ENCODE data around the gene EXOC6B.

GRCh38 chr2:72165792-72166191 is 660.0 kb downstream of the EXOC6B start:
- TF ChIP-seq ZNF671 (CRISPR knock-in tag; IDR thresholded peaks at IDR 0.05) = no peak
- no peak for TF ChIP-seq ETV6 (CRISPR knock-in tag; IDR thresholded peaks at IDR 0.05)
